ENCODE data around the gene PCDHA3.

GRCh38 chr5:140808889-140809291, 8.0 kb downstream of the PCDHA3 start:
- TF ChIP-seq, protein P1, sequence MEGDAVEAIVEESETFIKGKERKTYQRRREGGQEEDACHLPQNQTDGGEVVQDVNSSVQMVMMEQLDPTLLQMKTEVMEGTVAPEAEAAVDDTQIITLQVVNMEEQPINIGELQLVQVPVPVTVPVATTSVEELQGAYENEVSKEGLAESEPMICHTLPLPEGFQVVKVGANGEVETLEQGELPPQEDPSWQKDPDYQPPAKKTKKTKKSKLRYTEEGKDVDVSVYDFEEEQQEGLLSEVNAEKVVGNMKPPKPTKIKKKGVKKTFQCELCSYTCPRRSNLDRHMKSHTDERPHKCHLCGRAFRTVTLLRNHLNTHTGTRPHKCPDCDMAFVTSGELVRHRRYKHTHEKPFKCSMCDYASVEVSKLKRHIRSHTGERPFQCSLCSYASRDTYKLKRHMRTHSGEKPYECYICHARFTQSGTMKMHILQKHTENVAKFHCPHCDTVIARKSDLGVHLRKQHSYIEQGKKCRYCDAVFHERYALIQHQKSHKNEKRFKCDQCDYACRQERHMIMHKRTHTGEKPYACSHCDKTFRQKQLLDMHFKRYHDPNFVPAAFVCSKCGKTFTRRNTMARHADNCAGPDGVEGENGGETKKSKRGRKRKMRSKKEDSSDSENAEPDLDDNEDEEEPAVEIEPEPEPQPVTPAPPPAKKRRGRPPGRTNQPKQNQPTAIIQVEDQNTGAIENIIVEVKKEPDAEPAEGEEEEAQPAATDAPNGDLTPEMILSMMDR (IDR thresholded peaks at IDR 0.05), result no peak
- no peak for TF ChIP-seq POLR2A (IDR thresholded peaks at IDR 0.05)

Data from lower leg skin (tissue), 3 donors.